Heart right ventricle (tissue), 16 donors: ENCODE data around the gene COA1. TPM values are rescaled to one million over a fixed set of nuclear protein-coding genes. Genes with fewer than 3 reads are reported as not detected.

Experiments used
- ATAC-seq, 8 donors: fragments of 200-7000 bp; cut with Tn5 transposase; one replicate each; pipeline ENCODE4 v1.9.1; 2020; ENCODE audit warnings: mild to moderate bottlenecking in 8 of 8, moderate library complexity in 8 of 8, moderate number of reproducible peaks in 1 of 8
- DNase-seq, 2 donors: peaks; one replicate each; pipeline ENCODE4 v3.0.0-alpha.2; 2020
- H3K27ac ChIP-seq, 10 donors: fragments of 200-600 bp; sonication (generic) in 2 of 10; one replicate each; pipeline versions ENCODE4 v1.5.0 to v1.8.0; 2020 to 2022; ENCODE audit warnings: mild to moderate bottlenecking in 3 of 10
- H3K27me3 ChIP-seq, 7 donors: fragments of 200-600 bp; one replicate each; pipeline ENCODE4 v1.8.0; 2021 to 2022; ENCODE audit warnings: mild to moderate bottlenecking in 2 of 7
- H3K36me3 ChIP-seq, 9 donors: fragments of 200-600 bp; sonication (generic) in 1 of 9; one replicate each; pipeline versions ENCODE4 v1.5.0 to v1.8.0; 2020 to 2022; ENCODE audit warnings: mild to moderate bottlenecking in 2 of 9
- H3K4me1 ChIP-seq, 9 donors: fragments of 200-600 bp; sonication (generic) in 1 of 9; one replicate each; pipeline versions ENCODE4 v1.5.0 to v1.8.0; 2020 to 2022; ENCODE audit warnings: mild to moderate bottlenecking in 4 of 9
- H3K4me3 ChIP-seq, 10 donors: fragments of 200-600 bp; sonication (generic) in 2 of 10; one replicate each; pipeline versions ENCODE4 v1.5.0 to v1.8.0; 2020 to 2022; ENCODE audit warnings: mild to moderate bottlenecking in 7 of 10, moderate library complexity in 2 of 10
- H3K9me3 ChIP-seq, 11 donors: fragments of 200-600 bp in 10 of 11; sonication (generic) in 2 of 11; one replicate each; pipeline versions ENCODE4 v1.5.0 to v1.8.0; 2013 to 2022; ENCODE audit warnings: mild to moderate bottlenecking in 2 of 11, control low read depth in 1 of 11, moderate library complexity in 1 of 11
- CTCF ChIP-seq, 9 donors: fragments of 200-600 bp; sonication (generic) in 2 of 9; IDR thresholded peaks; one replicate each; pipeline versions ENCODE4 v1.5.0 to v1.8.0; 2021 to 2022; ENCODE audit warnings: antibody characterized with exemption in 9 of 9, mild to moderate bottlenecking in 5 of 9, moderate library complexity in 1 of 9
- WGBS, 2 donors: extraction: QIAGEN DNeasy Blood & Tissue Kit; methylation state at CpG; one replicate each; pipeline ENCODE4 v1.1.7; 2013; ENCODE audit warnings: inconsistent platforms in 1 of 2; 5-methylcytosine and 5-hydroxymethylcytosine counted together
- intact Hi-C, 10 donors: fragments of 100-400 bp; cut with DNase I; formaldehyde crosslinking; loops; one replicate each; pipeline versions ENCODE4 v1.11.1 to v1.14.2; 2022
- polyA plus RNA-seq, 2 donors: library from polyadenylated mRNA; stranded (reverse); fragments of 200-250 nt; gene quantifications; one replicate each; pipeline ENCODE4 v1.2.3, GENCODE V29; 2013
- total RNA-seq, 10 donors: library from RNA; stranded (reverse); fragmentation: NEBNext Ultra II Directional in 3 of 10; extraction: Animal tissue kit (Norgen Biotek cat#: 25700) in 3 of 10; gene quantifications; one replicate each; pipeline versions ENCODE4 v1.2.1 to v1.2.4, GENCODE V29; 2021 to 2023
- donor health status: Arrhythmogenic right ventricular cardiomyopathy.
- donor health status: ischemic (EF 13 %, LVEDD 7.1; RV severe dilation, severe dysfunction).
- donor health status: healthy with polysubstance abuse.
- donor health status: DM: no; HTN: yes; CAD: no.
- donor health status: DM: no; HTN: no; CAD: no.
- donor health status: ischemic (EF 25% LVEDD 6.9; RV normal size, moderate dysfunction).
- donor health status: ischemic (EF 25% LVEDD 5.7; RV mildly dilated, moderate dysfunction).
- donor health status: healthy.
- donor health status: DM: yes; HTN: yes; CAD: no.
- donor health status: Ischemic cardiomyopathy.
- donor health status: ischemic (EF 35%, LVEDD 5.7; RV mildly dilated, moderate dysfunction).
- donor health status: nonischemic (EF 11% LVEDD 7.7; RV severe dilation, severe dysfunction).
- donor health status: DM: yes; HTN: yes; CAD: no.
- donor health status: PGD.
- donor health status: ischemic (EF 29% LVEDD 5.4; RV normal size, mild dysfunction).
- donor health status: nonischemic (EF 23%, LVEDD 6.1; RV moderate dilation, normal function).

The COA1 gene
- total and polyA plus RNA-seq, 12 donors, result 52.1 to 83.3 (median 75.4) TPM

DNA sequence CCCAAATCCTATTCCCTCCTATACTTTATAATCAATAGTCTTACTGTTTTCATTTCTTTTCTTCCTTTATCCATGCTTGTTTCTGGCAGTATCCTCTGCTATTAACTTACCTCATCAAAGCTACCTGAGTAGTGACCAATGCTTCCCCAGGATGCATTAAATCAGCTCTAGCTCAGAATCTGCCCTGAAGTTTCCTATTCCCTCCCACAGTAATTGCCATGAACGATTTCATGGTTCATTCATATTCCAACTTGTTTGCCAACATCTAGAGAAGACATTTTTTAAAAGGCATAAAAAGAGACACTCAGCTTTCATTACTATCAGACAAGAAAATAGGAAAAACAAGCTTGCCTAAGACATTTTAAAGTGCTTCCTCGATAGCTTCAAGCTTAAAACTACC, 42.3 kb downstream of the COA1 start:
- ATAC-seq (no peak), DNase-seq (no peak)
- intact Hi-C loops, result no loop called here
- 87 to 88% methylated on average over 2 of the region's 2 CpGs for WGBS, 2 donors
- no peaks in the 10 kb centered on the region for H3K36me3 ChIP-seq
- no peaks in the 10 kb centered on the region for H3K4me1 ChIP-seq
- no peak overlapping the region for H3K27ac ChIP-seq
- H3K27me3 ChIP-seq, result no peaks in the 10 kb centered on the region
- no peak overlapping the region for H3K4me3 ChIP-seq
- no peak for TF ChIP-seq CTCF (IDR thresholded peaks at IDR 0.05)
- no peaks in the 10 kb centered on the region for H3K9me3 ChIP-seq

DNA sequence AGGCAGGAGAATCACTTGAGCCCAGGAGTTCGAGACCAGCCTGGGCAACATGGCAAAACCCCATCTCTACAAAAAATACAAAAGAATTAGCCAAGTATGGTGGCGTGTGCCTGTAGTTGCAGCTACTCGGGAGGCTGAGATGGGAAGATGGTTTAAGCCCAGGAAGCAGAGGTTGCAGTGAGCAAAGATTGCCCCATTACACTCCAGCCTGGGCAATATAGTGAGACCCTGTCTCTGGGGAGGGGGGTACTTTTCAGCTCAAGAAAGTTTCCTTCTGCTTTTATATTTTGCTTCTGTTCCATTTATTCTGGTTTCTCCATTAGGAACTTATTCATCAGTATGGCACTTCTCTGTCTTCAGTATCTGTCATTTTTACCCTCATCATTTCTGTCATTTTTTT, 48.6 kb downstream of the COA1 start:
- ATAC-seq (no peak), DNase-seq (no peak)
- no peaks in the 10 kb centered on the region for H3K27me3 ChIP-seq
- intact Hi-C loops, result no loop called here
- no peak for TF ChIP-seq CTCF (IDR thresholded peaks at IDR 0.05)
- H3K4me3 ChIP-seq, result no peak overlapping the region
- H3K4me1 ChIP-seq, result peaks cover 4 to 28% (median 15%) of the 10 kb centered on the region in 9 donors
- H3K9me3 ChIP-seq, result no peaks in the 10 kb centered on the region
- 97 to 99% methylated on average over 3 of the region's 3 CpGs for WGBS, 2 donors
- peak overlapping the region in 2 of 10 donors; percentile 58 to 73 for H3K27ac ChIP-seq
- H3K36me3 ChIP-seq, result no peaks in the 10 kb centered on the region

DNA sequence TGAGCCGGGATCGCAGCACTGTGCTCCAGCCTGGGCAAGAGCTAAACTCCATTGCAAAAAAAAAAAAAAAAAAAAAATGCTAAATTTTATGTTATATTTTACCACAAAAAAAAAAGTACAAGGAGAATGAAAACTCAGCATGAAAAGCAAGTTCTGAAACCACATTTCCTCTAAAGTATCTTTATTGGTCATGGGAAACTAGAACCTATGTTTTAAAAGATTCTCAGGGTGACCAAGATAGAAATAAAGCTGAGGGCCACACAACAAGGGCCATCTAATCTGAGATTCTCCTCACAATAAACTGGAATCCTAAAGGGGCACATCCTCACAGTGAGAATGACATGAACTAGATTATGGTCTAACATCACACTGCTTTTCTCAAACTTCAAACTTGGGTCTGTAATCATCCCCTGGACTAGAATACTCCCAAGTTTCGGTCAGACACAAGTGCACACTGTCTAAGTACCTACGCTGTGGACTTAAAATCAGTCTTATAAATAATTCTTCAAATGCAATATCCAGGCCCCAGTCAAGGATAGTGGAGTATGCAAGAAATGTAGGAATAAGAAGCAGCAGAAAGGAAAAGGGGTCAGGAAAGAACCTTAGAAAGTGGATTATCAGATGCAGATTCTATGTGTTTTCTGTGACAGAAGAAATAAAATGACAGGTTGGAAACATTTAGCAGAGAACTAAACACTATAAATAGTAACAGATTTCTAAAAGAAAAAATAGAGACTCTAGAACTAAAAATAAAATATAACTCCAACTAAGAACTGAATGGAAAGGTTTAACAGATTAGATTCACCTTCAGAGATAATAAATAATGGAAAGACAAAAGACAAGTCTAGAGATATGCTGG, 49.9 kb downstream of the COA1 start:
- peak in 3 of 8 donors; percentile 33 to 41 (median 39) for ATAC-seq

GRCh38 chr7:43678315-43678714, 51.0 kb downstream of the COA1 start:
- Histone ChIP-seq H3K9me3 (peaks cover 0 to 6% (median 0%) of the 10 kb centered on the region in 11 donors), H3K4me1 (peaks cover 4 to 39% (median 25%) of the 10 kb centered on the region in 9 donors), H3K27ac (no peak overlapping the region), H3K4me3 (no peak overlapping the region), H3K27me3 (no peaks in the 10 kb centered on the region), H3K36me3 (no peaks in the 10 kb centered on the region)
- no peak for ATAC-seq
- intact Hi-C loops, result no loop called here
- TF ChIP-seq CTCF (IDR thresholded peaks at IDR 0.05), result no peak
- 91 to 92% methylated on average over 1 of the region's 1 CpG for WGBS, 2 donors
- no peak for DNase-seq

More for the DNA sequence above, 49.9 kb downstream of the COA1 start:
- no peaks in the 10 kb centered on the region for H3K36me3 ChIP-seq
- H3K27me3 ChIP-seq, result no peaks in the 10 kb centered on the region
- 67 to 83% methylated on average over 4 of the region's 4 CpGs for WGBS, 2 donors
- DNase-seq, result no peak
- peak overlapping the region in 6 of 10 donors; percentile 7 to 73 (median 50) for H3K27ac ChIP-seq
- intact Hi-C loops, result no loop called here
- H3K4me3 ChIP-seq, result no peak overlapping the region
- H3K4me1 ChIP-seq, result peaks cover 4 to 32% (median 19%) of the 10 kb centered on the region in 9 donors
- H3K9me3 ChIP-seq, result peaks cover 0 to 4% (median 0%) of the 10 kb centered on the region in 11 donors
- no peak for TF ChIP-seq CTCF (IDR thresholded peaks at IDR 0.05)
